Ovary (tissue), 9 donors: ENCODE data around the gene PANK3. TPM values are rescaled to one million over a fixed set of nuclear protein-coding genes. Genes with fewer than 3 reads are reported as not detected.

Experiments used
- DNase-seq, 5 donors: peaks; one replicate each; pipeline ENCODE4 v3.0.0-alpha.2; 2019 to 2020
- H3K27ac ChIP-seq, 2 donors: fragments of 200-600 bp; one replicate each; pipeline versions ENCODE4 v1.5.1 to v1.8.0; 2019 to 2022
- H3K27me3 ChIP-seq: fragments of 200-600 bp; one replicate; pipeline ENCODE4 v1.8.0; 2022
- H3K36me3 ChIP-seq: fragments of 200-600 bp; sonication (generic); one replicate; pipeline ENCODE4 v1.5.1; 2019
- H3K4me1 ChIP-seq: one replicate; pipeline ENCODE4 v1.8.1; 2013; ENCODE audit warnings: mild to moderate bottlenecking, moderate library complexity; ENCODE audit not compliant: insufficient read depth
- H3K4me3 ChIP-seq: fragments of 200-600 bp; sonication (generic); one replicate; pipeline ENCODE4 v1.5.1; 2017
- H3K9me3 ChIP-seq, 2 donors: fragments of 200-600 bp in 1 of 2; sonication (generic) in 1 of 2; one replicate each; pipeline versions ENCODE4 v1.5.1 to v1.8.1; 2013 to 2019; ENCODE audit warnings: mild to moderate bottlenecking in 1 of 2, moderate library complexity in 1 of 2
- CTCF ChIP-seq, 3 donors: fragments of 450-650 bp in 2 of 3; fragments of 200-600 bp in 1 of 3; IDR thresholded peaks; one replicate each; pipeline versions ENCODE4 v1.5.1 to v1.8.0; 2016 to 2022; ENCODE audit warnings: antibody characterized with exemption in 3 of 3, mild to moderate bottlenecking in 1 of 3
- EP300 ChIP-seq: sonication (generic); formaldehyde crosslinking; IDR thresholded peaks from one replicate; pipeline ENCODE4 v1.6.1; 2017; ENCODE audit warnings: antibody characterized with exemption
- POLR2A ChIP-seq: fragments of 450-650 bp; IDR thresholded peaks from one replicate; pipeline ENCODE4 v1.6.1; 2017; ENCODE audit warnings: antibody characterized with exemption, mild to moderate bottlenecking, moderate library complexity
- WGBS, 3 donors: extraction: QIAGEN DNeasy Blood & Tissue Kit in 1 of 3; methylation state at CpG; one replicate each; pipeline versions ENCODE4 v1.1.5 to v1.1.7; 2013 to 2017; 5-methylcytosine and 5-hydroxymethylcytosine counted together
- intact Hi-C, 4 donors: fragments of 100-400 bp; cut with DNase I; formaldehyde crosslinking; loops; one replicate each; pipeline versions ENCODE4 v1.11.0 to v1.15.1; 2022 to 2023
- polyA plus RNA-seq, 2 donors: library from polyadenylated mRNA; stranded (reverse); fragments of 200-250 nt in 1 of 2; fragments of 350-450 nt in 1 of 2; fragmentation: Illumina TruSeq in 1 of 2; extraction: RNeasy Lipid Tissue Mini Kit (QIAGEN cat#74804) in 1 of 2; gene quantifications; one replicate each; pipeline ENCODE4 v1.2.3, GENCODE V29; 2013 to 2014
- total RNA-seq, 7 donors: library from RNA; depleted of rRNA in 2 of 7; stranded (reverse); fragments of >200 nt in 2 of 7; fragmentation: NEBNext Ultra II Directional in 3 of 7; extraction: Animal tissue kit (Norgen Biotek cat#: 25700) in 3 of 7; gene quantifications; one replicate each; pipeline versions ENCODE4 v1.1.0 to v1.2.4, GENCODE V29; 2016 to 2023
- donor health status: DM: no; HTN: no; CAD: no; lungs with moderate emphysema.
- donor health status: DM: no; HTN: no; CAD: no.
- donor health status: Bipolar disorder and iron deficiency.
- donor health status: DM: yes; HTN: yes; CAD: no.
- donor health status: DM: no; HTN: no; CAD: no.
- donor health status: DM: yes; HTN: yes; CAD: no.

Gene PANK3
- total and polyA plus RNA-seq, 9 donors: 8.3 to 59.1 (median 35.7) TPM

DNA sequence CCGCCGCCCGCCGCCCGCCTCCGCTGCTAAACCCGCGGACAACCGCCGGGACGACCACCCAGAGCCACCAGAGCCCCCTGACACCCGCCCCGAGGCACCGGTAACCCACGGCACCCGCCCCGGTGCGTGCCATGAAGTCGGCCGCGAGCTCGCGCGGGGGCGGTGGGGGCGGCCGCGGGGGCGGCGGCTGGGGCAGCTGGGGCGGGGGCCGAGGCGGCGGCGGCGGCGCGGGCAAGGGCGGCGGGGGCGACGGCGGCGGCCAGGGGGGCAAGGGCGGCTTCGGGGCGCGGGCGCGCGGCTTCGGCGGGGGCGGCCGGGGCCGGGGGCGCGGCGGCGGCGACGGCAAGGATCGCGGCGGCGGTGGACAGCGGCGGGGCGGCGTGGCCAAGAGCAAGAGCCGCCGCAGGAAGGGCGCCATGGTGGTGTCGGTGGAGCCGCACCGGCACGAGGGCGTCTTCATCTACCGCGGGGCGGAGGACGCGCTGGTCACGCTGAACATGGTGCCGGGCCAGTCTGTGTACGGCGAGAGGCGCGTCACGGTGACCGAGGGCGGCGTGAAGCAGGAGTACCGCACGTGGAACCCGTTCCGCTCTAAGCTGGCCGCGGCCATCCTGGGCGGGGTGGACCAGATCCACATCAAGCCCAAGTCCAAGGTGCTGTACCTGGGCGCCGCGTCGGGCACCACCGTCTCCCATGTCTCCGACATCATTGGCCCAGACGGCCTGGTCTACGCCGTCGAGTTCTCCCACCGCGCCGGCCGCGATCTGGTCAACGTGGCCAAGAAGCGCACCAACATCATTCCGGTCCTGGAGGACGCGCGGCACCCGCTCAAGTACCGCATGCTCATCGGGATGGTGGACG is 49.6 kb downstream of the PANK3 start:
- H3K27ac ChIP-seq: no peak overlapping the region
- H3K27me3 ChIP-seq: no peaks in the 10 kb centered on the region
- TF ChIP-seq EP300: no peak
- no peak for TF ChIP-seq CTCF (IDR thresholded peaks at IDR 0.05)
- no peak for TF ChIP-seq POLR2A
- peaks cover 5% of the 10 kb centered on the region for H3K4me1 ChIP-seq
- intact Hi-C loops: loop anchor here in 1 of 4 donors (2.0 kb wide), 1 partner anchor 39 kb away; no protein-coding TSS in a partner anchor
- WGBS, 3 donors: 10 to 62% (median 34%) methylated on average over 22 to 125 of the region's 125 CpGs
- no peaks in the 10 kb centered on the region for H3K9me3 ChIP-seq
- H3K4me3 ChIP-seq: peak overlapping the region; percentile 31
- peak in 3 of 5 donors; percentile 10 to 38 (median 21) for DNase-seq
- H3K36me3 ChIP-seq: no peaks in the 10 kb centered on the region

- no peaks in the 10 kb centered on the region for H3K27me3 ChIP-seq
- TF ChIP-seq EP300: no peak
- TF ChIP-seq CTCF (IDR thresholded peaks at IDR 0.05): no peak
- no peak for TF ChIP-seq POLR2A
- DNase-seq: peak; percentile 26 to 62 (median 42)
- H3K4me1 ChIP-seq: peaks cover 5% of the 10 kb centered on the region
- WGBS, 3 donors: 12 to 18% (median 13%) methylated on average over 26 to 38 of the region's 38 CpGs
- no peaks in the 10 kb centered on the region for H3K9me3 ChIP-seq
- no peaks in the 10 kb centered on the region for H3K36me3 ChIP-seq
- no peak within 1 kb of the TSS for H3K27ac ChIP-seq
- H3K4me3 ChIP-seq: peak within 1 kb of the TSS; percentile 31
- intact Hi-C loops: loop anchor here in 1 of 4 donors (2.0 kb wide), 1 partner anchor 38 kb away; no protein-coding TSS in a partner anchor
These were observed 50.4 kb downstream of the PANK3 start, which contains the start of gene FBLL1 for GRCh38 chr5:168528521-168529373. Gene FBLL1 (plus strand): TSS chr5:168529305. CDS start chr5:168529505, 200 bp downstream.

DNA sequence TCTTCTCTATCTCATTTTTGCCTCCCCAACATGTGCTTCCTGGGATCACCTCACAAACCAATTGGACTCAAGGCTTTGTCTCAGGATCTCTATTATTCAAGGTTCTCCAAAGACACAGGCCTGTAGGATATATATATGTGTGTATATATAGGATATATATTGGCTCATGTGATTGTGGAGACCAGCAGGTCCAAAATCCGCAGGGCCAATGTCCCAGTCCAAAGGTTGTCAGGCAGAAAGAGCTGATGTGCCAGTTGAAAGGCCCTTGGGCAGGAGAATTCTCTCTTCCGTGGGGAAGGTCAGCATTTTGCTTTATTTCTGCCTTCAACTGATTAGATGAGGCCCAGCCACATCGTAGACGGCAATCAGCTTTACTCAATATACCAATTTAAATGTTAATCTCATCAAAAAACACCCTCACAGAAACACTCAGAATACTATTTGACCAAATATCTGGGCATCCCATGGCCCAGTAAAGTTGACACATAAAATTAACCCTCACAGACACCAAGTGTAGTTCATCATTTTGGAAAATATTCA is 51.3 kb downstream of the PANK3 start:
- Histone ChIP-seq H3K36me3 (no peaks in the 10 kb centered on the region), H3K4me1 (peaks cover 5% of the 10 kb centered on the region), H3K4me3 (no peak overlapping the region), H3K27me3 (no peaks in the 10 kb centered on the region), H3K27ac (no peak overlapping the region), H3K9me3 (no peaks in the 10 kb centered on the region)
- no peak for DNase-seq
- 83 to 86% (median 83%) methylated on average over 4 of the region's 4 CpGs for WGBS, 3 donors
- intact Hi-C loops: loop anchor here in 1 of 4 donors (2.0 kb wide), 1 partner anchor 37 kb away; no protein-coding TSS in a partner anchor
- no peak for TF ChIP-seq CTCF (IDR thresholded peaks at IDR 0.05)
- TF ChIP-seq POLR2A: no peak
- TF ChIP-seq EP300: no peak

- no peak for DNase-seq
- 49 to 63% (median 58%) methylated on average over 2 of the region's 2 CpGs for WGBS, 3 donors
- TF ChIP-seq POLR2A: no peak
- no peak for TF ChIP-seq EP300
- TF ChIP-seq CTCF (IDR thresholded peaks at IDR 0.05): no peak
- no peaks in the 10 kb centered on the region for H3K36me3 ChIP-seq
- no peak overlapping the region for H3K4me3 ChIP-seq
- peaks cover 5% of the 10 kb centered on the region for H3K4me1 ChIP-seq
- H3K27ac ChIP-seq: no peak overlapping the region
- no peaks in the 10 kb centered on the region for H3K27me3 ChIP-seq
- H3K9me3 ChIP-seq: no peaks in the 10 kb centered on the region
- intact Hi-C loops: no loop called here
These were observed 53.3 kb downstream of the PANK3 start for GRCh38 chr5:168525856-168526255.
